Stimulated activated CD8-positive, alpha-beta memory T cell treated with anti-CD3 and anti-CD28 coated beads, Interleukin-15, amount 100 ng/mL, for 1 hour (primary cell): ENCODE measurements around the gene TMEM44.

Experiments
- DNase-seq: peaks from one replicate; pipeline ENCODE4 v3.0.0-alpha.2; 2020; ENCODE audit warnings: low read depth

TMEM44 gene, protein sequence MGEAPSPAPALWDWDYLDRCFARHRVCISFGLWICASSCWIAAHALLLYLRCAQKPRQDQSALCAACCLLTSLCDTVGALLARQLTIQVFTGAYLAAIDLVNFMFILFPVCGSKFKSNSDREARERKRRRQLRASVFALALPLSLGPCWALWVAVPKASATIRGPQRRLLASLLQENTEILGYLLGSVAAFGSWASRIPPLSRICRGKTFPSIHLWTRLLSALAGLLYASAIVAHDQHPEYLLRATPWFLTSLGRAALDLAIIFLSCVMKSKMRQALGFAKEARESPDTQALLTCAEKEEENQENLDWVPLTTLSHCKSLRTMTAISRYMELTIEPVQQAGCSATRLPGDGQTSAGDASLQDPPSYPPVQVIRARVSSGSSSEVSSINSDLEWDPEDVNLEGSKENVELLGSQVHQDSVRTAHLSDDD

DNA sequence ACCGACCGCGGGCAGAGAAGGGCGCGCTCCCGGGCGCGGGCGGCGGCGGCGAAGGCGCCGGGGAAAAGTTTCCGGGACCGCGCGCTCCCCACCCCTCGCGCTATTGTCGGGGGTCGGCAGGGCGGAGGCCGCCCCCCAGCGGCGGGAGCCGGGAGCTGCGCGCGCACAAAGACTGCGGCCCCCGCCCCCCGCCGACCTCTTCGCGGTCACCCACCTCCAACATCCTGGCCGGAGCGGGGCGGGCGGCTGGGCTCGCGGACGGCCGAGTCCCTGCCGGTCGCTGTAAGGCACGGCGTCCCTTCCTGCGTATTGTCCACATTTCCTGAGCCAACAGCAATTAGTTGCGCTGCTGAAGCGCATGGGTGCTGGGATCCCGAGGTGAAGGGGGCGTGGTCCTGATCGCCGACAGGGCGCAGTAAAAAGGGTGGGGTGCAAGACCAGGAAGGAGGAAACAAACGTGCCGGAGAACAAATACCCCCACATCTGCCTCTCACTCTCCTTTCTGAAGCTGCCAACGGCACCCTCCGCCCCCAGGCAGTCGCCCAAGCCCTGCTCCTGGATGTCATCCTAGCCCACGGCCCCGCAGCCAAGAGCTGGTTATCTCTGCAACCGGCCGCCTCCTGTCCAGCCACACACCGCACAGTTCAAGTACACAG lies at the start of gene TMEM44:
TMEM44 (minus strand) TSS at position 71 of the 656 bp plus-strand sequence. CDS start 204 bp downstream, outside the sequence.
- peak; percentile 31 for DNase-seq

DNA sequence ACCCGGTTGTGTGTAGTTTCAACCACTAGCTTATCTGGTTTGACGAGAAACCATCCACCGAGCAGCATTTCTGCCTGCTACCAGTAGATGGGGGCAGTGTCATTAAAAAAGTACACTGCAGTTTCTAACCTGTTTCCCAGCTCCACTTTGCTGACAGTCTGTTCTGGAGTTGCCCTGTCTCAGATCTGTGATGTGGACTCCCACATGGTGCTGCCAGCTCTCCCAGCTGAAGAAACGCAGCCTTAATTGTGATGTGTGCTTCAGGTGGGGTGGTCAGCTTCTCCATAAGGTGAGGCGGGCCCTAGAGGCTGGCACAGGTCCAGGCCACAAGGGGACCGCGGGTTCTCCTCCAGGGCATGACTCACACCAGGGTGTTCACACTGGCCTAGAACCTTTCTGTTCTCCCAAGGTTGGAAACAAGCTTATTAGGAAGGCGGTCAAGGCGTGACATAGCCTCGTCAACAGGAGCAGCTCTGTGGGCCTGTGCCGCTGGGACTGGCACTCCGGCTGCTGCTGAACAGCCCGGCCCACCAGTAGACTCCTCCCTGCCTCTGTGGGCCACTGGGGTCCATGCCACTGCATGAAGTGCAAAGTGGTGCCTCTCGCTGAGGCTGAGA lies 49.6 kb upstream of the TMEM44 start:
- DNase-seq = peak; percentile 40

DNA sequence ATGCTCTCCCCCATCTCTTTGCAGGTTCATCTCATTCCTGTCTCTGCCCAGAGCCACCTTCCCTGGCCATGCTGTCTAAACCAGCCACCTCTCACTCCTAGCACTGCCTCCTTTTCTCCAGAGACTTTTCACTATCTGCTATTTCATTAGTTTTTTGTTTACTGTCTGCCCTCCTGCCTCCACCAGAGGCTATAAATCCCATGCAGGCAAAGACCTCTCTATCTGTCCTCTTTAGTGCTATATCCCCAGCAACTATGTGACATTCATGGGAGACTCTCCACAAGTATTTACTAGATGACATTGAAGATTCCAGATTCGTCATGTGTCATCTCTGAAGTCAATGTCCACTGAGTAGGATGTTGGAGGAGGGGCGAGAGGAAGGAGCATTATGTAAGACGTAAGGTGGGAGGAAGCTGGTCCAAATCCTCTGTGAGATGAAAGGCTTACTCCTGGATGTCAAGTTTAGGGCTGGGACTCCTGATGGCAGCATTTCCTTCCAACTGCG lies 49.0 kb upstream of the TMEM44 start:
- DNase-seq = no peak

DNA sequence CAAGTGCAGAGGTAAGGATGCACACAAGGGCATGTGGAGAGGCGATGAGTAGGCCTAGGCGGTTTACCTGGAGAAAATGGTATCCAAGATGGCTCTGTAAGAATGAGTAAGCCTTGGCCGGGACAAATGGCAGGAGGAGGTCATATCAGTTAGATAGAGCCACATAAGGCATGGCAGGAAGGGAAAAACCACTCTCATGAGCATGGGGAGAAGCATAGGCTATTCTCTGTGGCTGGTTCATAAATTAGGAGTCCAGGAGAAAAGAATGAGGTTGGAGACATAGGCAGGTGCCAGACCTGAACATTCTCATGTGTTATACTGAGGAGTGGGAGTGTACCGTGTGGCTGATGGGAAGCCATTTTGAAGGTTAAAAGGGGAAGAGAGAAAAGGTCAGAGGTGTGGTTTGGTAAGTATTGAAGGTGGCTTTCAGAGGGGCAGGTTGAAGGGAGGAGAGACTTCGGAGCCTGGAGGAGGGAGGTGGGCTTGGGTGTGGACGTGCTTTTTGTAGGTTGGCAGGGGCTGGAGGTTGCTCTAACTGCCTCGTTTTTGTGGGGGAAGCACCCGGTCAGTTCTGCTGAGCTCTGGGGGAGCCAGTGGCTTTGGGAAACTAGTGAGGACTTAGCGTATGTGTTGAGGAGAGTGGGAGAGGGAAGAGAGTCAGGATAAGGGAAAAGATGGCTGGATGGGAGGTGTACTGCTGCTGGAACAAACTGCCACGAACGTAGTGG lies 47.8 kb upstream of the TMEM44 start:
- no peak for DNase-seq

DNA sequence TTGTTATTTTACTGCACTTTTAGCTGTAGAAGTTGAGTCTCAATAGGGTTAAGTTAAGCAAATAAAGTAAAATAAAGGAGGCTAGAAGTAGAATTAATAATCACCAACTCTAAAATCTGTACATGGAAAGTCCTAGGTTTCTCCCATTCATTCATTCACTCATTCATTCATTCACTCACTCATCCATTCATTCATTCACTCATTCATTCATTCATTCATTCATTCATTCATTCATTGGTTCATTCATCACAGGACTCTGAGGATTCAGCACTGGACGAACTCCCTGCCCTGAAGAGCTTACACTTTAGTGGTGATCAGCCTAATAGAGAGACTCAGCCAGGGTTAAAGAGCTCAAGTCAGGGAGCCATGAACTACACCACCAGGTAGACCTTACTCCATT lies 43.3 kb upstream of the TMEM44 start:
- no peak for DNase-seq

DNA sequence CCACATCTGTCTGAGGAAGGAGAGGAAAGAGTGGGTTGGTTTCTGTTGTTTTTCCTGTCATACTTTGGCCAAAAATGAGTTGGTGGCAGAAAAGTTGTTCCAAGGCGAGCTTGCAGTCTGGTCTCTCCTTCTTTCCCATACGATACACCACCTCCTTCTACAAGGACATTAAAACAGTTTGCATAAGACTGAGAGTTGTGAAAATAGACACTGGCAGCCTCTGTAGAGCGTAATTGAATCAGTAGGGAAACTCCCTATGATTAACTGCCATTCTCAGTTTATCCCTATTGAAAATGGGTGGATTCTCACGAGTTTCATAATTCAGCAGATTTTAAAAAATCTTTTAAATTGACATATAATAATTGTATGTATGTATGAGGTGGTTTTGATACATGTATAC lies 42.5 kb upstream of the TMEM44 start:
- no peak for DNase-seq

DNA sequence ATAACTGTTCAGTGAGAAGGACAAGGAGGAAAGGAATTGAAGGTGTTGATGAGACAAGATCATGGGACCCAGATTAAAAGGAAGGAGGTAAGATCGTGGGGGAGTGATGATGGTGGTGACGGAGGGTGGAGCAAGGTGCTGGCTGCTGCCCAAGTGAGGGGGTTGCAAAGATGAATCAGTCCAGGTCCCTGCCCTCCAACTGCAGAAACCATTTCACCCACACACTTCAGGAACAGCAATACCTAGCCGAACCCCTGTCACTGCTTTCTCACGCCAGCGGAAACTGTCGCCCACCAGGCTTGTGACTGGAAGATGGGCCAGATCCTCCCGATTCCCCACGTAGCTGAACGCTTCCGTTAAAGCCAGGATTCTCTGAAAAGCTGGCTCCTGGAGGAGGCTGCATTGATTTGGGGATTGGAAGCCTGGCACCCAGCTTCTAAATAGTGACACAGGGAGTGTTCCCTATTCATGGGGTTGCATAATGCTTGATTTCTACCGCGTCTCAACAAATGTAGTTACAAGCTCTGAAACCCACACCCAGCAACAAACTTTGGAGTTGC lies 41.9 kb upstream of the TMEM44 start:
- DNase-seq = no peak

DNA sequence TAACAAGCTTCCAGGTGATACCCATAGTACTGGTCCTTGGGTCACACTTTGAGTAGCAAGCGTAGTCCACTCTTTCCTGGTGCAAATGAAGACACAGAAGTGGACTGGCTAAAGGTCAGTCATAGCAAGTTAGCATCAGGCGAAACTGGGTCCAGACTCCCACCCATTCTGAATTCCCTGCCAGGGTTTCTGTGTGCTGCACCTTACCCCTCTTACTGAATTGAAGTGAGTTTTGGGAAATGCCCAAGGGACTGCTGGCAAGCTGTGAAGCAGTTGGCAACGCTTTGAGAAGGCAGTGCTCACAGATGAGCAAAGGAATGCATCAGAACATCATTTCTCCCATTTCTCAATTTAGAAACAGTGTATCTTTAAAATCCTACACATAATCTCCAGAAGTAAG lies 40.5 kb upstream of the TMEM44 start:
- DNase-seq = no peak

DNA sequence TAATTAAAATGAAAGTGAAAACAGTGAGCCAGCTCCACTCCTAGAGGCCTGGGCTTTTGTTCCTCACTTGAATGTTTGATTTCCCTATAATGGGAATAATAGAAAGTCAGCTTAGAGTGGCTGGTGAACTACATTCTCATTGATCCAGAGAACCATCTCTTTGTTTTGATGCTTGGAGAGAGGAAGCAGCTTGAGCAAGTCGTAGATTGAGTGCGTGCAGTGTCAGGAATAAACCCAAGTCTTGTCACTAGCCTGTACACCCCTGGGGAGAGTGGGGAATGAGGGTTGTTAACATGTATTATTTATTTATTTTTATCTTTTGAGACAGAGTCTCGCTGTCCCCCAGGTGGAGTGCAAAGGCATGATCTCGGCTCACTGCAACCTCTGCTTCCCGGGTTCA lies 39.7 kb upstream of the TMEM44 start:
- no peak for DNase-seq

DNA sequence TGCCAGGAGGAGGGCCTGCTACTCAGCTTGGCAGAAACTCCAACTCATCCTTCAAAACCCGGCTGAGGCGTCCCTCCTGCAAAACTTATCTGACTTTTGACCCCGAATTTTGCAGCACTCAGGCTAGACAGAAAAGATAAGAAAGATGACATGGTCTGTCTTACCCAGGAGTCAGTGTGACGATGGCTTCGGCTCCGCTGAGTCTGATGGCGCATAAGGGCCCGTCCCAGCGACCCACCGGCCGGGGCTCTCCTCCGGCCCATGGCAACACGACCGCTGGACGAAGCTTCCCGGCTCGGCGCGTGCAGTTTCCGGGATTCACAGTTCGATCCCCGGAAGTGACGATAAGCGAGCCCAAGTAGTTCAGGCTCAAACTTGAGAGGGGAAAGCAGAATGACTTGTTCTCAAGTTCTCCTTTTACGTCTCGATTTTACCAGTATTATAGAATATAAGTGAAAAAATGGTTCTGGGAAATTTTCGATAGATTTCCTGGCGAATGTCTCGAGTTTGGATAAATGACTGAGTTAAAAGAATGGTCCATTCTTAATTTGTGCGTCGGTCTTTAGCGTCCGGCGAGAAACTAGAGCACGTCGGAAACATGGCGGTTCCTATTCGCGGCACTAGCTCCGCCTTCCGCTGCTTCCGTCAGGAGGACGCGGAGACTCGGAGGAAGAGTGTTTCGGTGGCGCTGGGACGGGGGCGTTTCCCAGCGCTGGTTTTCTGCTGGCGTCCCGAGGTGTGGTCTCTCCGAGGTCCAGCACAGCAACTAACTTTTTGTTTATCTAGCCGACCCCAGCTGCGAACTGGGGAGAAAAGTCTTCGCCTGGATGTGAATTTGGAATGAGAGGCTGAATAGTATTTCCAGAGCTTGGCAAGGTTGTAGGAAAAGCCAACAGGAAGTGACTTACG lies 38.9 kb upstream of the TMEM44 start, which contains the start of gene LSG1:
LSG1 (minus strand) TSS at position 292 of the 909 bp plus-strand sequence; CDS start at position 263, 29 bp downstream.
- DNase-seq = peak; percentile 87

DNA sequence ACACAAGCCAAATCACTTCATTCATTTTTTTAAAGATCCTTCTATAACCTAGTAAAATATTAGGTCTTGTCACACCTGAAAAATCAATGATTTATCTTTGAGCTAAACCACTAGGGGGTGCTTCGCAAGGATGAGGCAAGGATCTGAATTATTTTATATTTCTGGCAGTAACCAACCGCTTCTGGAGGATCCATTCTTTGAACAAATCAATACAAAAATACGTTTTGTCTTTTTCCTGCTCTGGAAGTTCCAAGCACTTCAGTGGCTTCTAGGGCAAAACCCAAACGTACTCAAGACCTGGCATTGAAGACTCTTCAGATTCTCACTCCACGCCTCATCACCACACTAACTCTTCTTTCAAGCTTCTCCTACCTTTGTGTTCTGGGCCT lies 38.3 kb upstream of the TMEM44 start:
- DNase-seq = no peak

DNA sequence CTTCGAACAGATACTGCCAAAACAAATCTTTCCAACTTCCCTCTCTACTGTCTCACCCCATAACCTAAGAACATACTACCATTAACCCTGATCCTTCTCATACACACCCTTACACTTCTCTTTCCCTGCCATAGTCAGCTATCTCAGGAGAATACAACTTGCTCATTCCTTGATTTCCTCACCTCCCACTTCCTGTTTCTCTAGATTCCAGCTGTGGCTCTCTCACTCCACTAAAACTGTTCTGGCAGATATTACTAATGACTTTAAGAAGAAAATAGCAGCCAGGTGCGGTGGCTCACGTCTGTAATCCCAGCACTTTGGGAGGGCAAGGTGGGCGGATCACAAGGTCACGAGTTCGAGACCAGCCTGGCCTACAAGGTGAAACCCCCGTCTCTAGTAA lies 34.1 kb upstream of the TMEM44 start:
- DNase-seq = no peak

DNA sequence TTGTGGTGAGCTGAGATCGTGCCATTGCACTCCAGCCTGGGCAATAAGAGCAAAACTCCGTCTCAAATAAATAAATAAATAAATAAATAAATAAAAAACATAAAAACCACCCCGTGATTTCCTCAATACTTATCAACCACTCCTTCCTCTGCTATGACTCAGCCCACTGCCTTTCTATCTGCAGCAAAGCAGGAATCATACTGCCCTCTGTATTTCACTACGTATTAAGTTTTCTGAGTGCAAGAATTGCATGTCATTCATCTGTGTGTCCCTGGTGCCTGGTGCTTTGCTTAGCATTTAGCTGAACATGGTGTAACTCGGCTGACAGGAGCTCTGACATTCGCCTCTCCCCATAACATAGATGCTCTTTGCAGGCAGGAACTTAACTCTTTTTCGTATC lies 31.6 kb upstream of the TMEM44 start:
- no peak for DNase-seq

DNA sequence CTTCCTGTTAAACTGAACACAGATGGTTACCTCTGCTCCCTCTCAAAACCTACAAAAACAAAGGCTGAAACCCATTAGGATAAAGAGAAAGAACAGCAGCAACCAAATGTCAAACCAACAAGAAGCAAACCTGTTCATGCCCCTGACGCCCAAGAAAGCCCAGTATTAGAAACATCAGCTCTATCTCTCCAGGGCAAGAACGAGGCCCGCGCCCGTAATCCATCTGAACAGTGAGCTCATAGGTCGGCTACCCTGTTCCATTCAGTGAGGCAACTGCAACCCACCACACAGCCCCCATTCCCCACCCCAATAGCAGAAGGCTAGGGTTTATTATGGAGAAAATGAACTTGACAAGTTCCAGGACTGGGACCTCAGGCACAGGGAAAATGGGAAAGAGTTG lies 28.7 kb upstream of the TMEM44 start:
- DNase-seq = no peak

DNA sequence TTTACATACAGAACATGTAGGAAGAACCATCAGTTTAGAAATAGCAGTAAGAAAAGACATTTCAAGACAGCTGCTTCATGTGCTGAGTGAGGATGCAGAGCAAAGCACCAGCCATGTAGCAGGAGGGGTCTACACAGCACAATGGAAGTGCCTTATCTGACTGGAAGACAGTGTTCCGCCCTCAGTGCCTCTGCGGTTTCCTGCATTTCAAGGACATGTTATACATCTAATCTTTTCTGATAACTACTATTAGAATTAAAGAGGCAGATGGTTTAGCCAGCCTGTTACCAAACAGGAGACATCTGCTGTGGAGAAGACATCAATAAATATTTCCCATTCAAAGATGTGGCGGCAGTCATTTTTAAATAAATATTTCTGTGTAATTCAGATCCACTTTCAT lies 28.2 kb upstream of the TMEM44 start:
- DNase-seq = no peak

DNA sequence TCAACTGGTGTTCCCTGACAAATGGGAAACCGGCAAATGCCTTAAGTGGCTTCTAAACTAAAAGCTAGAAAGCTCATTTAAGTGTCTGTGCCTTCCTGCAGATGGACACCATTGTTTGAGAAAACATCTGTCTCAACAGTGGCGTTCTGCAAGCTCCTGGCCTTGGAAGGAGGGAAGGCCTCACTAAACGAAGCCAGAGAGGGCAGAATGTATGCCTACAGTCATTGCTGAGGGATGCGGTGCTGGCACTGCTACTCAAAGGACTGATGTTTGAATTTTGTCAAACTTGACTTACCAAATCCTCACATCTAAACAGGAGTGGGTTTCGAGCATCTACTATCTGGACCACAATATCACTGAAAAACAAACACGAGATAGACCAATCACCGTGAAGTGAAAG lies 26.6 kb upstream of the TMEM44 start:
- no peak for DNase-seq

DNA sequence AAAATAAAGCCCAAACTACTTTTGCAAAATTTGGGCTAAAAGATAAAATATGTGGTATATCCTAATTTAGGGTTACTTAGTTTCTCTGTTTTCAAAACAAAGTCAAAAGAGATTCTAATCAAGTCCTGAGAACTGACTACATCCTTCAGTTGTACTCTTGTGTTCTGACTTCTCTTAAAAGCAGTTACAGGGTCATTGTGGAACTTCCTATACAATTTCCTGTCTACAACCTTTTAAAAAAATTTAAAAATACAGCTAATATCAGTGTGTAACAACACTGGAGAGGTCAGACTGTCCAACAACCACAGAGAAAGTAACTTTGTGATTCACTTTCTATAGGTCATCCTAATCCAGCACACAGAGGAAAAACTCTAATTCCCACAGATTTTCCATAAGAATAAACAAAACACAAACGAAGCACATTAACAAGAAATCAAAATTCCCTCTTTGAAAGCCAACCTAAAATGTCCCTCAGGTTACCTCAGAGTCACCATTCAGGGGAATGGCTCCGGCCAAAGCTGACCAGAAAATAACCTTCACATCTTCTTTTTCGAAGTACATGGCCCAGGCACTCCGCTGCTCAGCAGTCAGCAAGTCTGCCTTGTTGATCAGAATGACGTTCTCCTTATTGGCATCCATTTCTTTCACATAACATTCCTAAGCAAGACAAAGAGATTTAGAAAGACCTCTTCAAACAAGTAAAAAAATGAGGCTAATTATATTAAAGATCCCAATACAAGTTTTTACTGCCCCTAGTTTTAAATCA lies 25.4 kb upstream of the TMEM44 start:
- DNase-seq = no peak

DNA sequence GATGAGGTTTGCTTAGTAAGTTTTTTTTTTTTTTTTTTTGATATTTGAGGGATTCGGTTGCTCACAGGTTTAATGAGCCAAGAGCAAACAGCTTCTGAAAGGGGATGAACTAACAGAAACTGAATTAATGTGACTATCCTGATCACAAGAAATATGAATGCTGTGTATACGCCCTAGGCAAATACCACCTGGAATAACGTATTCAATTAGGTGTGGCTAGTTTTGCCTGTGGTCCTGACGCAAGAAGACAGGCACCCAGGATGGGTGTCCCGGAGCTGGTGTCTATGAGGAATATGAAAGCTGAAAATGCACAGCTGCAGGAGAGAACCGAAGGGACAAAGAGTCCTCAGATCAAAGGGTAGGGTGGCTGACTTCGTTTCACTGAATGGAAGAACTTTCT lies 24.2 kb upstream of the TMEM44 start:
- no peak for DNase-seq

DNA sequence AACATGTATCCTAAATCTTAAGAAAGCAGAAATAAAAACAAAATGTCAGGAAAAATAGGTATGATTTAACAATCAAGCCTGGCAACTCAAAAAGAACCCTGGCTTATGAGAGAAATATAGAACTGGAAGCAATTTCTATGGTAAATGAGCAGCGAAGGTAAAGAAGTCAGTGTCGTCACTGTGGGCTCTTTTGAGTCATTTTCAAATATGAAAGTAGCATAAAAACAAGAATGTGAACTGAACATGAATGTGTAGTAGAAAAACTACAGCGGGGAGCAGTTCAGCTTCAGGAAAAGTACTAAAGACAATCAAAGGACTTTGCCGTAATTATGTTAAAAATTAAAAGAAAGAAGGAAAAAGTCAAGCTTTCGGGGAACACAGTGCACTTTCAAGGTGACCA lies 21.2 kb upstream of the TMEM44 start:
- no peak for DNase-seq

DNA sequence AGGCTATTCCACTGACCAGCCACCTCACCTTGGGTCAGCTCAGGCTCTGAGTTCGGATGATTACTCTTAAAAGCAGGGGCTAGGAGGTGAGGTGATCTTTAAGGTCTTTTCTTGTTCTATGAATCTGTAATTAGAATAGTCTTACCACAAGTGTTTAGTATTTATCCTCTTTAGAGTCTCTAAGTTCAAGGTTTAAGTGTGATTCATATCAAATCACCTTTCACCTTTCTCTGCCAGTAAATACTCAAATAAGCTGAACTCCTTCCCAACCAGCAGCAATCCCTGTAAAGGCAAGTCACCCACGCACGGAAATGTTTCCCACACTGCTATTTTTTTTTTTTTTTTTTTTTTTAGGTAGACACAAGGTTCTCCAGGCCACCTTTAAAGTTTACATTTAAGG lies 14.5 kb upstream of the TMEM44 start:
- DNase-seq = no peak
